ENCODE results near the gene LRIG1.

DNA sequence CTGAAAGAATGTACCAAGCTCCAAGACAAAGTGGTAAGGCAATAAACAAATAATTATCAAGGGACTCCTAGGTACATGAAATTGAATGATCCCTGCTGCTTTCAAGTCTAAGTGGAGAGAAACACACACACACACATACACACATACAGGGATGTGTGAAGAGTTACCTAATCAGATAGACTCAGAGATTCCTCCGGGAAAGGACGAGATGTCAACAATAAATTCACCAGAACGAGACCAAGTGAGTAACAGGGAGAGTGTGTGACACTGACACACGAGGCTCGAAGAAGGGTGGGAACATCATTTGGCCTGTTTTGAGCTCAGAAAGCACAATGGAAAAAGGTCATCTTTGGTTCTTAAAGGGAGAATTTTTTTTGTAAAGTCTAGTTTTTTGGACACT, 13.4 kb downstream of the LRIG1 start:
- TF ChIP-seq, protein P1, sequence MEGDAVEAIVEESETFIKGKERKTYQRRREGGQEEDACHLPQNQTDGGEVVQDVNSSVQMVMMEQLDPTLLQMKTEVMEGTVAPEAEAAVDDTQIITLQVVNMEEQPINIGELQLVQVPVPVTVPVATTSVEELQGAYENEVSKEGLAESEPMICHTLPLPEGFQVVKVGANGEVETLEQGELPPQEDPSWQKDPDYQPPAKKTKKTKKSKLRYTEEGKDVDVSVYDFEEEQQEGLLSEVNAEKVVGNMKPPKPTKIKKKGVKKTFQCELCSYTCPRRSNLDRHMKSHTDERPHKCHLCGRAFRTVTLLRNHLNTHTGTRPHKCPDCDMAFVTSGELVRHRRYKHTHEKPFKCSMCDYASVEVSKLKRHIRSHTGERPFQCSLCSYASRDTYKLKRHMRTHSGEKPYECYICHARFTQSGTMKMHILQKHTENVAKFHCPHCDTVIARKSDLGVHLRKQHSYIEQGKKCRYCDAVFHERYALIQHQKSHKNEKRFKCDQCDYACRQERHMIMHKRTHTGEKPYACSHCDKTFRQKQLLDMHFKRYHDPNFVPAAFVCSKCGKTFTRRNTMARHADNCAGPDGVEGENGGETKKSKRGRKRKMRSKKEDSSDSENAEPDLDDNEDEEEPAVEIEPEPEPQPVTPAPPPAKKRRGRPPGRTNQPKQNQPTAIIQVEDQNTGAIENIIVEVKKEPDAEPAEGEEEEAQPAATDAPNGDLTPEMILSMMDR (IDR thresholded peaks at IDR 0.05; ENCODE audit: low read depth, low read length): no peak
- no peak for TF ChIP-seq EZH2phosphoT487 (IDR thresholded peaks at IDR 0.05; ENCODE audit: low read depth)

Data from OCI-LY3 (cell line).